ENCODE results near the gene SBF2. TPM values are rescaled to one million over a fixed set of nuclear protein-coding genes. Genes with fewer than 3 reads are reported as not detected.
A peak's percentile ranks its signal among the peaks of the same experiment; 100 is the strongest.

The SBF2 gene
- 2.6 TPM for polyA plus RNA-seq

GRCh38 chr11:10293423-10294289 is at the start of gene SBF2:
Gene SBF2 (minus strand): TSS chr11:10294219. CDS start chr11:10294069, 150 bp downstream.
- H3K9me3 Mint-ChIP-seq = no peaks in the 10 kb centered on the region
- peaks cover 16 to 27% (median 24%) of the 10 kb centered on the region in 3 donors for H3K4me1 Mint-ChIP-seq
- peaks cover 31% of the 10 kb centered on the region for H3K27me3 Mint-ChIP-seq
- H3K27ac Mint-ChIP-seq = peak within 1 kb of the TSS; percentile 47 to 88 (median 87)
- no peaks in the 10 kb centered on the region for H3K36me3 Mint-ChIP-seq
- peak within 1 kb of the TSS; percentile 79 to 92 (median 90) for H3K4me3 Mint-ChIP-seq

GRCh38 chr11:10338287-10338686 is 44.3 kb upstream of the SBF2 start:
- peaks cover 0 to 2% (median 0%) of the 10 kb centered on the region in 3 donors for H3K9me3 Mint-ChIP-seq
- H3K27ac Mint-ChIP-seq = no peak overlapping the region
- no peaks in the 10 kb centered on the region for H3K4me1 Mint-ChIP-seq
- H3K27me3 Mint-ChIP-seq = peaks cover 15% of the 10 kb centered on the region
- no peak overlapping the region for H3K4me3 Mint-ChIP-seq
- peaks cover 4% of the 10 kb centered on the region for H3K36me3 Mint-ChIP-seq

- Mint-ChIP-seq H3K36me3 (peaks cover 2% of the 10 kb centered on the region), H3K9me3 (peaks cover 0 to 2% (median 0%) of the 10 kb centered on the region in 3 donors), H3K27ac (peak overlapping the region in 1 of 3 donors; percentile 47), H3K27me3 (peaks cover 10% of the 10 kb centered on the region), H3K4me3 (no peak overlapping the region), H3K4me1 (no peaks in the 10 kb centered on the region)
These were observed 39.5 kb upstream of the SBF2 start for GRCh38 chr11:10333490-10333889.

GRCh38 chr11:10331548-10332289 is 37.7 kb upstream of the SBF2 start:
- no peaks in the 10 kb centered on the region for H3K4me1 Mint-ChIP-seq
- H3K36me3 Mint-ChIP-seq = no peaks in the 10 kb centered on the region
- H3K4me3 Mint-ChIP-seq = peak overlapping the region in 1 of 4 donors; percentile 15
- H3K9me3 Mint-ChIP-seq = peaks cover 0 to 2% (median 0%) of the 10 kb centered on the region in 3 donors
- peak overlapping the region in 1 of 3 donors; percentile 21 for H3K27ac Mint-ChIP-seq
- peaks cover 10% of the 10 kb centered on the region for H3K27me3 Mint-ChIP-seq

GRCh38 chr11:10329935-10330334 is 35.9 kb upstream of the SBF2 start:
- H3K36me3 Mint-ChIP-seq = no peaks in the 10 kb centered on the region
- H3K4me3 Mint-ChIP-seq = no peak overlapping the region
- no peaks in the 10 kb centered on the region for H3K4me1 Mint-ChIP-seq
- peaks cover 0 to 2% (median 0%) of the 10 kb centered on the region in 3 donors for H3K9me3 Mint-ChIP-seq
- peaks cover 9% of the 10 kb centered on the region for H3K27me3 Mint-ChIP-seq
- no peak overlapping the region for H3K27ac Mint-ChIP-seq

- H3K27me3 Mint-ChIP-seq = peaks cover 5% of the 10 kb centered on the region
- no peak overlapping the region for H3K4me3 Mint-ChIP-seq
- H3K9me3 Mint-ChIP-seq = peaks cover 0 to 2% (median 0%) of the 10 kb centered on the region in 3 donors
- no peaks in the 10 kb centered on the region for H3K36me3 Mint-ChIP-seq
- H3K27ac Mint-ChIP-seq = no peak overlapping the region
- no peaks in the 10 kb centered on the region for H3K4me1 Mint-ChIP-seq
These were observed 35.3 kb upstream of the SBF2 start for GRCh38 chr11:10329356-10329755.

- Mint-ChIP-seq H3K4me1 (no peaks in the 10 kb centered on the region), H3K27ac (no peak overlapping the region), H3K4me3 (no peak overlapping the region), H3K27me3 (peaks cover 6% of the 10 kb centered on the region), H3K36me3 (no peaks in the 10 kb centered on the region), H3K9me3 (peaks cover 0 to 2% (median 0%) of the 10 kb centered on the region in 3 donors)
These were observed 34.5 kb upstream of the SBF2 start for GRCh38 chr11:10328314-10329098.

GRCh38 chr11:10327254-10327653 is 33.2 kb upstream of the SBF2 start:
- no peaks in the 10 kb centered on the region for H3K9me3 Mint-ChIP-seq
- no peak overlapping the region for H3K27ac Mint-ChIP-seq

GRCh38 chr11:10326012-10326964 is 32.3 kb upstream of the SBF2 start:
- Mint-ChIP-seq H3K36me3 (no peaks in the 10 kb centered on the region), H3K27ac (no peak overlapping the region), H3K27me3 (peaks cover 5% of the 10 kb centered on the region), H3K4me1 (peaks cover 0 to 4% (median 0%) of the 10 kb centered on the region in 3 donors), H3K4me3 (no peak overlapping the region), H3K9me3 (no peaks in the 10 kb centered on the region)

More at GRCh38 chr11:10327254-10327653, 33.2 kb upstream of the SBF2 start:
- no peaks in the 10 kb centered on the region for H3K36me3 Mint-ChIP-seq
- H3K4me1 Mint-ChIP-seq = peaks cover 0 to 4% (median 0%) of the 10 kb centered on the region in 3 donors
- peaks cover 6% of the 10 kb centered on the region for H3K27me3 Mint-ChIP-seq
- H3K4me3 Mint-ChIP-seq = no peak overlapping the region

GRCh38 chr11:10325277-10326011 is 31.4 kb upstream of the SBF2 start:
- Mint-ChIP-seq H3K27me3 (peaks cover 5% of the 10 kb centered on the region), H3K9me3 (no peaks in the 10 kb centered on the region), H3K4me3 (no peak overlapping the region), H3K4me1 (peaks cover 0 to 4% (median 0%) of the 10 kb centered on the region in 3 donors), H3K36me3 (no peaks in the 10 kb centered on the region), H3K27ac (no peak overlapping the region)

- H3K36me3 Mint-ChIP-seq = no peaks in the 10 kb centered on the region
- H3K27ac Mint-ChIP-seq = no peak overlapping the region
- H3K9me3 Mint-ChIP-seq = no peaks in the 10 kb centered on the region
- H3K4me1 Mint-ChIP-seq = peaks cover 0 to 4% (median 0%) of the 10 kb centered on the region in 3 donors
- H3K27me3 Mint-ChIP-seq = peaks cover 5% of the 10 kb centered on the region
- no peak overlapping the region for H3K4me3 Mint-ChIP-seq
These were observed 30.5 kb upstream of the SBF2 start for GRCh38 chr11:10324474-10324873.

GRCh38 chr11:10323793-10324170 is 29.8 kb upstream of the SBF2 start:
- no peaks in the 10 kb centered on the region for H3K36me3 Mint-ChIP-seq
- no peak overlapping the region for H3K27ac Mint-ChIP-seq
- no peak overlapping the region for H3K4me3 Mint-ChIP-seq
- no peaks in the 10 kb centered on the region for H3K9me3 Mint-ChIP-seq
- peaks cover 5% of the 10 kb centered on the region for H3K27me3 Mint-ChIP-seq
- H3K4me1 Mint-ChIP-seq = peaks cover 0 to 4% (median 0%) of the 10 kb centered on the region in 3 donors

Measured in IgD-negative memory B cell (primary cell).